ENCODE measurements around the gene ARHGEF28. TPM values are rescaled to one million over a fixed set of nuclear protein-coding genes. Genes with fewer than 3 reads are reported as not detected.

The ARHGEF28 gene
- total RNA-seq, 1 donor from 2014 or later: 8.5 TPM

GRCh38 chr5:73612799-73613198 is 13.2 kb upstream of the ARHGEF28 start:
- peaks cover 6% of the 10 kb centered on the region for H3K4me1 Mint-ChIP-seq (ENCODE audit: low read depth, unreplicated experiment)
- H3K79me2 ChIP-seq (ENCODE audit: insufficient read depth, low read length): no peaks in the 10 kb centered on the region
- H3K27me3 Mint-ChIP-seq (ENCODE audit: low read depth, unreplicated experiment): no peaks in the 10 kb centered on the region
- no peaks in the 10 kb centered on the region for H3K36me3 Mint-ChIP-seq (ENCODE audit: low read depth, unreplicated experiment)
- no peak overlapping the region for H3K27ac Mint-ChIP-seq (ENCODE audit: unreplicated experiment)
- H3K27ac ChIP-seq (ENCODE audit: low read depth, low read length): no peak overlapping the region
- H3K9me3 Mint-ChIP-seq (ENCODE audit: unreplicated experiment): peaks cover 3% of the 10 kb centered on the region
- H3K27me3 ChIP-seq (ENCODE audit: insufficient read depth, low read length): no peaks in the 10 kb centered on the region
- H3K4me3 Mint-ChIP-seq (ENCODE audit: unreplicated experiment): no peak overlapping the region
- H3K9ac ChIP-seq (ENCODE audit: low read length): no peak overlapping the region
- FAIRE-seq: no peak
- no peak overlapping the region for H2AFZ ChIP-seq (ENCODE audit: low read depth, low read length)
- no peaks in the 10 kb centered on the region for H4K20me1 ChIP-seq (ENCODE audit: insufficient read depth, low read length)
- H3K9me3 ChIP-seq (ENCODE audit: insufficient read depth, low read depth, low read length): no peaks in the 10 kb centered on the region
- TF ChIP-seq EZH2 (IDR thresholded peaks at IDR 0.05; ENCODE audit: insufficient read depth, low read length) (no peak), CTCF (IDR thresholded peaks at IDR 0.05; ENCODE audit: insufficient read depth, low read depth, low read length) (no peak)
- H3K4me2 ChIP-seq (ENCODE audit: low read length): no peak overlapping the region
- no peak overlapping the region for H3K4me3 ChIP-seq (ENCODE audit: insufficient read depth, low read depth, low read length)
- H3K4me1 ChIP-seq (ENCODE audit: insufficient read depth, low read length): no peaks in the 10 kb centered on the region
- DNase-seq (ENCODE audit: low read depth): no peak
- no peaks in the 10 kb centered on the region for H3K36me3 ChIP-seq (ENCODE audit: insufficient read depth, low read length)

- H3K27me3 Mint-ChIP-seq (ENCODE audit: low read depth, unreplicated experiment): no peaks in the 10 kb centered on the region
- H3K4me3 ChIP-seq (ENCODE audit: insufficient read depth, low read depth, low read length): no peak overlapping the region
- H3K27ac ChIP-seq (ENCODE audit: low read depth, low read length): no peak overlapping the region
Measured at GRCh38 chr5:73615085-73615484, 10.9 kb upstream of the ARHGEF28 start.

More at GRCh38 chr5:73615085-73615484, 10.9 kb upstream of the ARHGEF28 start:
- Histone ChIP-seq H3K9ac (ENCODE audit: low read length) (no peak overlapping the region), H3K9me3 (ENCODE audit: insufficient read depth, low read depth, low read length) (no peaks in the 10 kb centered on the region), H4K20me1 (ENCODE audit: insufficient read depth, low read length) (no peaks in the 10 kb centered on the region), H3K4me2 (ENCODE audit: low read length) (no peak overlapping the region), H3K79me2 (ENCODE audit: insufficient read depth, low read length) (no peaks in the 10 kb centered on the region), H2AFZ (ENCODE audit: low read depth, low read length) (no peak overlapping the region), H3K27me3 (ENCODE audit: insufficient read depth, low read length) (no peaks in the 10 kb centered on the region), H3K4me1 (ENCODE audit: insufficient read depth, low read length) (no peaks in the 10 kb centered on the region), H3K36me3 (ENCODE audit: insufficient read depth, low read length) (no peaks in the 10 kb centered on the region)
- FAIRE-seq: no peak
- no peak for TF ChIP-seq EZH2 (IDR thresholded peaks at IDR 0.05; ENCODE audit: insufficient read depth, low read length)
- TF ChIP-seq CTCF (IDR thresholded peaks at IDR 0.05; ENCODE audit: insufficient read depth, low read depth, low read length): no peak
- Mint-ChIP-seq H3K4me1 (ENCODE audit: low read depth, unreplicated experiment) (peaks cover 6% of the 10 kb centered on the region), H3K27ac (ENCODE audit: unreplicated experiment) (no peak overlapping the region), H3K9me3 (ENCODE audit: unreplicated experiment) (peaks cover 3% of the 10 kb centered on the region), H3K36me3 (ENCODE audit: low read depth, unreplicated experiment) (no peaks in the 10 kb centered on the region), H3K4me3 (ENCODE audit: unreplicated experiment) (no peak overlapping the region)
- no peak for DNase-seq (ENCODE audit: low read depth)
